Spleen (tissue), 11 donors: ENCODE data around the gene CPSF4L. TPM values are rescaled to one million over a fixed set of nuclear protein-coding genes. Genes with fewer than 3 reads are reported as not detected.

ENCODE experiments used
- DNase-seq: peaks from one replicate; pipeline ENCODE4 v3.0.0-alpha.2; 2020
- H3K27ac ChIP-seq, 8 donors: fragments of 200-600 bp; sonication (generic) in 7 of 8; 1 replicate in 4 of 8; 2 replicates in 4 of 8; pipeline versions ENCODE4 v1.5.0 to v1.8.0; 2016 to 2021; ENCODE audit warnings: inconsistent platforms in 4 of 8, mild to moderate bottlenecking in 4 of 8, moderate library complexity in 1 of 8
- H3K27me3 ChIP-seq, 7 donors: fragments of 200-600 bp; sonication (generic) in 6 of 7; replicated peaks in 1 of 7; 1 replicate in 4 of 7; 2 replicates in 3 of 7; pipeline versions ENCODE4 v1.5.0 to v1.8.0; 2016 to 2021; ENCODE audit warnings: inconsistent platforms in 3 of 7, mild to moderate bottlenecking in 1 of 7
- H3K36me3 ChIP-seq, 6 donors: fragments of 200-600 bp; sonication (generic) in 5 of 6; 1 replicate in 4 of 6; 2 replicates in 2 of 6; pipeline versions ENCODE4 v1.5.0 to v1.8.0; 2016 to 2021; ENCODE audit warnings: inconsistent platforms in 2 of 6
- H3K4me1 ChIP-seq, 6 donors: fragments of 200-600 bp; sonication (generic) in 5 of 6; 1 replicate in 3 of 6; 2 replicates in 3 of 6; pipeline versions ENCODE4 v1.5.0 to v1.8.0; 2016 to 2021; ENCODE audit warnings: inconsistent platforms in 3 of 6
- H3K4me3 ChIP-seq, 8 donors: fragments of 200-600 bp; sonication (generic) in 7 of 8; 1 replicate in 4 of 8; 2 replicates in 4 of 8; pipeline versions ENCODE4 v1.5.0 to v1.8.0; 2016 to 2021; ENCODE audit warnings: inconsistent platforms in 4 of 8, mild to moderate bottlenecking in 4 of 8, moderate library complexity in 2 of 8
- H3K9me3 ChIP-seq, 8 donors: fragments of 200-600 bp; sonication (generic) in 7 of 8; 1 replicate in 4 of 8; 2 replicates in 4 of 8; pipeline versions ENCODE4 v1.5.0 to v1.8.0; 2016 to 2021; ENCODE audit warnings: inconsistent platforms in 4 of 8
- CTCF ChIP-seq, 11 experiments: fragments of 200-600 bp in 7 of 11; fragments of 450-650 bp in 4 of 11; sonication (generic) in 4 of 11; IDR thresholded peaks in 8 of 11; conservative IDR thresholded peaks in 3 of 11; 1 replicate in 7 of 11; 2 replicates in 4 of 11; pipeline versions ENCODE4 v1.4.0 to v1.8.0; 2016 to 2021; ENCODE audit warnings: antibody characterized with exemption in 11 of 11, inconsistent platforms in 4 of 11, mild to moderate bottlenecking in 1 of 11
- POLR2A ChIP-seq, 3 donors: fragments of 450-650 bp; IDR thresholded peaks; one replicate each; pipeline ENCODE4 v1.5.1; 2017; ENCODE audit warnings: antibody characterized with exemption in 3 of 3, mild to moderate bottlenecking in 1 of 3
- POLR2AphosphoS5 ChIP-seq, 3 donors: sonication (generic); formaldehyde crosslinking; IDR thresholded peaks; one replicate each; pipeline ENCODE4 v1.5.1; 2017; ENCODE audit warnings: antibody characterized with exemption in 3 of 3
- WGBS, 5 donors: extraction: QIAGEN DNeasy Blood & Tissue Kit in 3 of 5; methylation state at CpG; one replicate each; pipeline versions ENCODE4 v1.1.5 to v1.1.7; 2013 to 2018; 5-methylcytosine and 5-hydroxymethylcytosine counted together
- intact Hi-C: fragments of 100-400 bp; cut with DNase I; formaldehyde crosslinking; loops from one replicate; pipeline ENCODE4 v1.15.0; 2023; ENCODE audit warnings: low total_unique reads
- polyA plus RNA-seq, 3 donors: library from polyadenylated mRNA; stranded (reverse); fragments of 200-250 nt; gene quantifications; one replicate each; pipeline ENCODE4 v1.2.1, GENCODE V29; 2013
- total RNA-seq, 7 donors: library from RNA; depleted of rRNA in 3 of 7; stranded (reverse); fragments of >200 nt in 3 of 7; fragmentation: NEBNext Ultra II Directional in 4 of 7; extraction: Animal tissue kit (Norgen Biotek cat#: 25700) in 4 of 7; gene quantifications; one replicate each; pipeline versions ENCODE4 v1.1.0 to v1.2.1, GENCODE V29; 2016 to 2021
- donor health status: healthy with polysubstance abuse.
- donor health status: DM: no; HTN: no; CAD: no; lungs with moderate emphysema.
- donor health status: DM: no; HTN: no; CAD: no.
- donor health status: Bipolar disorder and iron deficiency.
- donor health status: healthy.
- donor health status: DM: no; HTN: no; CAD: no.
- donor health status: DM: yes; HTN: yes; CAD: no.

Gene CPSF4L
- total and polyA plus RNA-seq, 10 donors = not detected

GRCh38 chr17:73214008-73214407 is 47.7 kb downstream of the CPSF4L start:
- Histone ChIP-seq H3K4me3 (no peak overlapping the region), H3K36me3 (peaks cover 0 to 89% (median 22%) of the 10 kb centered on the region in 6 donors), H3K27me3 (no peaks in the 10 kb centered on the region), H3K9me3 (no peaks in the 10 kb centered on the region), H3K27ac (no peak overlapping the region), H3K4me1 (peaks cover 0 to 10% (median 4%) of the 10 kb centered on the region in 6 donors)
- DNase-seq = no peak
- intact Hi-C loops = no loop called here
- TF ChIP-seq CTCF (IDR thresholded peaks at IDR 0.05 in 8 of 11, conservative IDR thresholded peaks at IDR 0.05 in 3 of 11) (no peak), POLR2AphosphoS5 (IDR thresholded peaks at IDR 0.05) (no peak), POLR2A (IDR thresholded peaks at IDR 0.05) (no peak)

- TF ChIP-seq POLR2A (IDR thresholded peaks at IDR 0.05) = no peak
- TF ChIP-seq POLR2AphosphoS5 (IDR thresholded peaks at IDR 0.05) = peak in 1 of 3 donors; percentile 14
- TF ChIP-seq CTCF (IDR thresholded peaks at IDR 0.05 in 8 of 11, conservative IDR thresholded peaks at IDR 0.05 in 3 of 11) = no peak
- H3K27me3 ChIP-seq = no peaks in the 10 kb centered on the region
- H3K4me3 ChIP-seq = no peak overlapping the region
- H3K36me3 ChIP-seq = peaks cover 0 to 89% (median 40%) of the 10 kb centered on the region in 6 donors
- WGBS, 5 donors = 37 to 57% (median 48%) methylated on average over 13 of the region's 13 CpGs
- H3K27ac ChIP-seq = peak overlapping the region in 1 of 8 donors; percentile 38
- intact Hi-C loops = no loop called here
- H3K9me3 ChIP-seq = no peaks in the 10 kb centered on the region
- no peak for DNase-seq
- peaks cover 0 to 10% (median 4%) of the 10 kb centered on the region in 6 donors for H3K4me1 ChIP-seq
Observed at GRCh38 chr17:73211745-73212144, 49.9 kb downstream of the CPSF4L start.

GRCh38 chr17:73210002-73210678 is 51.5 kb downstream of the CPSF4L start:
- WGBS, 5 donors = 82 to 86% (median 84%) methylated on average over 8 of the region's 8 CpGs
- H3K4me1 ChIP-seq = peaks cover 0 to 10% (median 4%) of the 10 kb centered on the region in 6 donors
- H3K27me3 ChIP-seq = no peaks in the 10 kb centered on the region
- no peak for DNase-seq
- intact Hi-C loops = no loop called here
- H3K9me3 ChIP-seq = no peaks in the 10 kb centered on the region
- no peak overlapping the region for H3K27ac ChIP-seq
- peaks cover 0 to 89% (median 52%) of the 10 kb centered on the region in 6 donors for H3K36me3 ChIP-seq
- TF ChIP-seq CTCF (IDR thresholded peaks at IDR 0.05 in 8 of 11, conservative IDR thresholded peaks at IDR 0.05 in 3 of 11) (peak in 1 of 11 experiments; percentile 20), POLR2AphosphoS5 (IDR thresholded peaks at IDR 0.05) (no peak)
- H3K4me3 ChIP-seq = no peak overlapping the region

GRCh38 chr17:73209436-73209835 is 52.2 kb downstream of the CPSF4L start:
- 96 to 98% (median 97%) methylated on average over 12 to 13 of the region's 13 CpGs for WGBS, 5 donors
- DNase-seq = no peak

More at GRCh38 chr17:73209436-73209835, 52.2 kb downstream of the CPSF4L start:
- Histone ChIP-seq H3K27me3 (no peaks in the 10 kb centered on the region), H3K4me3 (no peak overlapping the region), H3K4me1 (peaks cover 0 to 10% (median 4%) of the 10 kb centered on the region in 6 donors), H3K27ac (no peak overlapping the region), H3K36me3 (peaks cover 0 to 89% (median 56%) of the 10 kb centered on the region in 6 donors), H3K9me3 (no peaks in the 10 kb centered on the region)
- intact Hi-C loops = no loop called here
- TF ChIP-seq CTCF (IDR thresholded peaks at IDR 0.05 in 8 of 11, conservative IDR thresholded peaks at IDR 0.05 in 3 of 11) (no peak), POLR2A (IDR thresholded peaks at IDR 0.05) (no peak), POLR2AphosphoS5 (IDR thresholded peaks at IDR 0.05) (peak; percentile 10 to 60 (median 28))
